OCI-LY1 (cell line): ENCODE results near the gene ARL2BP.
A peak's percentile ranks its signal among the peaks of the same experiment; 100 is the strongest.

ENCODE experiments used
- H2AFZ ChIP-seq: fragments of 200-600 bp; sonication (generic), shearing (Covaris generic); 2 replicates; pipeline ENCODE4 v1.6.0; 2014; ENCODE audit warnings: antibody characterized with exemption, mild to moderate bottlenecking, low read length
- H3F3A ChIP-seq: fragments of 200-600 bp; sonication (generic), shearing (Covaris generic); 2 replicates; pipeline ENCODE4 v1.6.0; 2014; ENCODE audit warnings: mild to moderate bottlenecking, antibody characterized with exemption, low read length, moderate library complexity; ENCODE audit not compliant: insufficient read depth
- H3K27ac ChIP-seq: fragments of 200-600 bp; sonication (generic); 2 replicates; pipeline ENCODE4 v1.5.1; 2014; ENCODE audit warnings: low read length, mixed run types, mild to moderate bottlenecking, low read depth; ENCODE audit not compliant: poor library complexity, severe bottlenecking
- H3K27me3 ChIP-seq: fragments of 200-600 bp; sonication (generic); 2 replicates; pipeline ENCODE4 v1.6.0; 2014; ENCODE audit warnings: antibody characterized with exemption, mild to moderate bottlenecking, low read length, moderate library complexity; ENCODE audit not compliant: insufficient read depth
- H3K36me3 ChIP-seq: fragments of 200-600 bp; sonication (generic); 2 replicates; pipeline ENCODE4 v1.6.1; 2014; ENCODE audit warnings: mild to moderate bottlenecking, antibody characterized with exemption, low read length, moderate library complexity, mixed read lengths; ENCODE audit not compliant: insufficient read depth
- H3K4me1 ChIP-seq: fragments of 200-600 bp; sonication (generic); 2 replicates; pipeline ENCODE4 v1.5.1; 2014; ENCODE audit warnings: mild to moderate bottlenecking, low read length, moderate library complexity; ENCODE audit not compliant: insufficient read depth, severe bottlenecking
- H3K4me2 ChIP-seq: fragments of 200-600 bp; sonication (generic), shearing (Covaris generic); 2 replicates; pipeline ENCODE4 v1.6.1; 2014; ENCODE audit warnings: low read length
- H3K4me3 ChIP-seq: fragments of 200-600 bp; sonication (generic); 2 replicates; pipeline ENCODE4 v1.5.1; 2014; ENCODE audit warnings: low read length, low read depth, mild to moderate bottlenecking, mixed read lengths; ENCODE audit not compliant: poor library complexity, severe bottlenecking
- H3K79me2 ChIP-seq: fragments of 200-600 bp; shearing (Covaris generic); 2 replicates; pipeline ENCODE4 v1.6.1; 2016; ENCODE audit warnings: mixed run types, low read length, mixed read lengths; ENCODE audit not compliant: insufficient read depth
- H3K9ac ChIP-seq: fragments of 200-600 bp; sonication (generic), shearing (Covaris generic); 2 replicates; pipeline ENCODE4 v1.6.1; 2014; ENCODE audit warnings: mild to moderate bottlenecking, low read length, mixed read lengths
- H3K9me2 ChIP-seq: fragments of 200-600 bp; sonication (generic), shearing (Covaris generic); 2 replicates; pipeline ENCODE4 v1.6.1; 2014; ENCODE audit warnings: low read depth, mild to moderate bottlenecking, low read length, mixed read lengths
- H3K9me3 ChIP-seq: fragments of 200-600 bp; shearing (Covaris generic); 2 replicates; pipeline ENCODE4 v1.6.1; 2014; ENCODE audit warnings: low read length, mixed read lengths
- H4K20me1 ChIP-seq: fragments of 200-600 bp; sonication (generic), shearing (Covaris generic); 2 replicates; pipeline ENCODE4 v1.6.0; 2016; ENCODE audit warnings: mild to moderate bottlenecking, low read length; ENCODE audit not compliant: insufficient read depth
- EZH2 ChIP-seq: fragments of 200-600 bp; sonication (generic), shearing (Covaris generic); IDR thresholded peaks from 2 replicates; pipeline ENCODE4 v1.8.0; 2017; ENCODE audit warnings: borderline replicate concordance, mixed run types, mild to moderate bottlenecking, antibody characterized with exemption, low read length, moderate library complexity, mixed read lengths
- TF ChIP-seq, protein P1 (sequence below): fragments of 200-600 bp; sonication (generic), shearing (Covaris generic); IDR thresholded peaks from 2 replicates; pipeline ENCODE4 v1.5.1; 2017; ENCODE audit warnings: mild to moderate bottlenecking, antibody characterized with exemption, low read length, moderate library complexity, mixed read lengths

The ARL2BP gene

GRCh38 chr16:57258910-57259475 lies 13.9 kb downstream of the ARL2BP start:
- Histone ChIP-seq H3K4me2 (no peak overlapping the region), H3K4me3 (no peak overlapping the region), H3K27ac (no peak overlapping the region), H3K9ac (no peak overlapping the region), H3K79me2 (no peaks in the 10 kb centered on the region), H2AFZ (no peak overlapping the region), H3F3A (no peaks in the 10 kb centered on the region), H3K27me3 (no peaks in the 10 kb centered on the region), H3K9me2 (no peaks in the 10 kb centered on the region), H3K9me3 (no peaks in the 10 kb centered on the region), H4K20me1 (no peaks in the 10 kb centered on the region), H3K36me3 (peaks cover under 1% of the 10 kb centered on the region; the same call in 1 of the 2 replicates), H3K4me1 (peaks cover 13% of the 10 kb centered on the region)
- TF ChIP-seq, protein P1, sequence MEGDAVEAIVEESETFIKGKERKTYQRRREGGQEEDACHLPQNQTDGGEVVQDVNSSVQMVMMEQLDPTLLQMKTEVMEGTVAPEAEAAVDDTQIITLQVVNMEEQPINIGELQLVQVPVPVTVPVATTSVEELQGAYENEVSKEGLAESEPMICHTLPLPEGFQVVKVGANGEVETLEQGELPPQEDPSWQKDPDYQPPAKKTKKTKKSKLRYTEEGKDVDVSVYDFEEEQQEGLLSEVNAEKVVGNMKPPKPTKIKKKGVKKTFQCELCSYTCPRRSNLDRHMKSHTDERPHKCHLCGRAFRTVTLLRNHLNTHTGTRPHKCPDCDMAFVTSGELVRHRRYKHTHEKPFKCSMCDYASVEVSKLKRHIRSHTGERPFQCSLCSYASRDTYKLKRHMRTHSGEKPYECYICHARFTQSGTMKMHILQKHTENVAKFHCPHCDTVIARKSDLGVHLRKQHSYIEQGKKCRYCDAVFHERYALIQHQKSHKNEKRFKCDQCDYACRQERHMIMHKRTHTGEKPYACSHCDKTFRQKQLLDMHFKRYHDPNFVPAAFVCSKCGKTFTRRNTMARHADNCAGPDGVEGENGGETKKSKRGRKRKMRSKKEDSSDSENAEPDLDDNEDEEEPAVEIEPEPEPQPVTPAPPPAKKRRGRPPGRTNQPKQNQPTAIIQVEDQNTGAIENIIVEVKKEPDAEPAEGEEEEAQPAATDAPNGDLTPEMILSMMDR, result no peak
- no peak for TF ChIP-seq EZH2

- H3K4me3 ChIP-seq, result peak overlapping the region; percentile 38
- H3K9me3 ChIP-seq, result no peaks in the 10 kb centered on the region
- H3K36me3 ChIP-seq, result no peaks in the 10 kb centered on the region
- peak overlapping the region; percentile 61 for H3K4me2 ChIP-seq
- peak overlapping the region; percentile 76 for H2AFZ ChIP-seq
- no peaks in the 10 kb centered on the region for H3K79me2 ChIP-seq
- H4K20me1 ChIP-seq, result no peaks in the 10 kb centered on the region
- H3K9ac ChIP-seq, result peak overlapping the region; percentile 54
- H3K27ac ChIP-seq, result peak overlapping the region; percentile 63
- TF ChIP-seq, protein P1, result no peak
- TF ChIP-seq EZH2, result no peak
- peaks cover 13% of the 10 kb centered on the region for H3K4me1 ChIP-seq
- H3K27me3 ChIP-seq, result no peaks in the 10 kb centered on the region
- no peaks in the 10 kb centered on the region for H3F3A ChIP-seq
- no peaks in the 10 kb centered on the region for H3K9me2 ChIP-seq
Measured at GRCh38 chr16:57260294-57260929, 15.4 kb downstream of the ARL2BP start.

DNA sequence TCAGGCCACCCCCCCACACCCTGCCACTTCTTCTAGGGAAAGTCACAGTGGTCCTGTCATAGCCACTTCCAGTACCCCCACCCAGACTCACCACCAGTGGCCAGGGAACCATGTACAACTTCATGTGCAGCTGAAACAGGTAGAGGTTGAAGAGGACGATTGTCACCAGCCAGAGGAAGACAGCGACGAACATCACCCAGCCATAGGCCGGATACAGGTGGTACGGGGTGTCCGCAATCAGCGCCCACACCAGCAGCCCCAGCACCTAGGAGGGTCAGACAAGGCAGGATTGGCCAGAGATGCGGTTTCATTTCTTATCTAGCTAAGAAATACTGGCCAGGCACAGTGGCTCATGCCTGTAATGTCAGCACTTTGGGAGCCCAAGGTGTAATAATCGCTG lies 16.7 kb downstream of the ARL2BP start:
- Histone ChIP-seq H3K79me2 (no peaks in the 10 kb centered on the region), H3K4me2 (no peak overlapping the region), H3K4me1 (peaks cover 22% of the 10 kb centered on the region), H3K9me3 (no peaks in the 10 kb centered on the region), H3K36me3 (no peaks in the 10 kb centered on the region), H3K9ac (no peak overlapping the region), H3K27ac (no peak overlapping the region), H3K9me2 (no peaks in the 10 kb centered on the region), H3K4me3 (no peak overlapping the region), H4K20me1 (no peaks in the 10 kb centered on the region), H3F3A (no peaks in the 10 kb centered on the region), H2AFZ (no peak overlapping the region), H3K27me3 (no peaks in the 10 kb centered on the region)
- TF ChIP-seq, protein P1, result no peak
- TF ChIP-seq EZH2, result no peak
